ENCODE data around the gene P2RY13.

P2RY13 gene

GRCh38 chr3:151319628-151320027, 9.7 kb downstream of the P2RY13 start:
- DNase-seq, result no peak

DNA sequence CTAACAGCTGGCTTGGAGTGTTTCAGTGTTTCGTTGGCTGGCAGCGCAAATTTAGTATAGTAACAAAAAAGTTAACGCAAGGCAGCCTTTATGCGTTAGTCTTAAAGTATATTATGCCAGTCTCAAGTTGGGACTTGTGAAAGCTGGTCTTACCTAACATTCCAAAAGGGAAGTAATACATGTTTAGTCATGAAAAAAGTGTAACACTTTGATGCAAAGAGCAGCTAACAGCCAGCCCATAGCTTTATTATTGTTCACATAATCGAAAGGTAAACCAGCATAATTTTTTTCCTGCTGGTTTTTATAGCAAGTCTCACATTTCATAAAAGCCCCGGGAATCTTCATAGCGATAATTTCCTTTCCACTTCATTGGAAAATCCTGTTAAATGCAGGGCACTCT, 10.4 kb downstream of the P2RY13 start:
- no peak for DNase-seq

DNA sequence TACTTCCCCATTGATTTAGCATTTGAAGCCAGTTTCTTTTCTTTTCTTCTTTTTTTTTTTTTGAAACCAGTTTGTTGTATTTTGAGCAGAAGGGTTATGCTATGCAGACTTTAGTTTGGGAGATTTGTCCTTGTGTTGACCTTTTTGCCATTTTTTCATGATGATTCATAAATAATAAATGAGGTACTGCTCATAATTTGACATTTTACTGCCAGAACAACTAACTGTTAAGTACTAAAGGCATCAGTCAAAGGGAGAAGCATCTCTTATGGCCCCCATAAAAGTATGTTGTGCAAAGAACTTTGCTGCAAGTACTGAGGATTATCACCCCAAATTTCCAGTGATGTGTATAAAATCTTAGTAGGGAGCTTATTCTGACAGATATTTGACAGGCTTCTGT, 11.0 kb downstream of the P2RY13 start:
- no peak for DNase-seq

- no peak for DNase-seq
Observed at GRCh38 chr3:151316267-151316991, 12.9 kb downstream of the P2RY13 start, which contains the start of gene GPR87. GPR87 (minus strand) TSS chr3:151316820; CDS start chr3:151300100, 16,720 bp downstream.

DNA sequence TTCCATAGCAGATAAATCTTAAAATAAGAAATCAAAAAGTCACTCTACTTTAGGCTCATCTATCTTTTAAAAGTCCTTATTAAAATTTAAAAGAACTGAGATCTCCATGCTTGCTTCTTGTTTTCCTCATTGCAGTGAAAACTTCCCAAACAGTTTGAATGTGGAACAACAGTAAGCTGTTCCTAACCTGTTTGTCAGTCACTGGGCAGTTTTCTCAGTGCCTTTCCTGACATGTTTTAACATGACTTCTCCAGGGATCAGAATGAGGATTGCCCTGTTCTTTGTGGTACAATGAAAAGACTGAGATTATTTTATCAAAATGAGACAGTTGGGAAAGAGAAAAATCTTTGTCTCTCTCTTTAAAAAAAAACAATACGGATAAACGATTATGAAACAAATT, 13.5 kb downstream of the P2RY13 start:
- DNase-seq, result no peak

DNA sequence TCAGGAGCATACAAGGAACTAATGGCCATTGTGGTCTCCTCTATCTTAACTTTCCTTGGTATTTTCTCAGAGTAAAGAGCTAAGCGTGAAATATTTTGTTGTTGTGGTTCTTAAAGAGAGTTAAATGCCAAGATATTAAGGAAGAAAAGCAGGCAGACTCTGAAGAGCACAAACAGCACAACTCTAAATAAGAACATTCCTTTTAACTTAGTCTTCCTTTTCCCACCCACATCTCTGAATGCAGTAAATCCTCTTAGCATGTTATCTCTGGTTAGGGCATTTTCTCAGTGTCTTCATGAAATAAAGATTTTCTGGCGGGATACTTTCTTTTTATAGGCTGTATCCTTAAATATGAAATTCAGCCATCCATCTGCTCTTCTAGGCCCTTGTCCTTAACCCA, 14.2 kb downstream of the P2RY13 start:
- no peak for DNase-seq

DNA sequence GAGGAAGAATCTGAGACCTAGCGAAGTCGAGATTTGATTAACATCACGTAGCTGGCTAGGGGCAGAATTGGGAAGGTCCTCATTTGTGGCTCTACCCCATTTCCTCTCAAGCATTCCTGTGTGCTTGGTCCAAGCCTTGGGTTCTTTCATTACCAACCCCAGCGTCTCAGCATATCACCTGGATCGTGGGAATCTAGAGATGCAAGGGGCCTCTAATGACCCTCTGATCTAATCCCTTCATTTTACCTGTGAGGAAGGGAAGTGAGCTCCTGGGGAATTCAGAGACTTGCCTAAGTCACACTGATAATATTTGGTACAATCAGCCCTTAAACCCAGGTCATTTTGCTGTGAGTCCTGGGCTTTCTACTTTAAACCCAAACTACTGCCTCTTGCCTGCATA, 14.8 kb downstream of the P2RY13 start:
- DNase-seq, result no peak

- DNase-seq, result no peak
Observed at GRCh38 chr3:151314137-151314536, 15.2 kb downstream of the P2RY13 start.

GRCh38 chr3:151312972-151313371, 16.4 kb downstream of the P2RY13 start:
- DNase-seq, result no peak

DNA sequence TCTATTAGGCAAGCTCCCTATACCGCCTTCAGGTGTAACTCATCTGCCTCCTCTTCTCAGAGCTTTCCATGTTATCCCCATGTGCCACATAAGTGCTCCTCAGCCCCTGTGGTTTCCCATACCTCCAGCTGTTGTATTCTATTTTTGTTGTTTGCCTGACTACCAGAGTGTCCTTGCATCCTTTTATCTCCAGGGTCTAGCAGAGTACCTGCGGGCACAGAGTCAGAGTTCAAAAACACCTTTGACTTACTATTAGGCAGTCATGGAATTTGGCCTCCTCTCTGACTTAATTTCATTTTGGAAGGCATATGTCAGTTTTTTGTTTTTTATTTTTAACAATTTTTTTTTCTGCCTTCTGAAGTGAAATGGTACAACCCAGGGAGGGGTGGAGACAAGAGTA, 19.8 kb downstream of the P2RY13 start:
- no peak for DNase-seq

- no peak for DNase-seq
Observed at GRCh38 chr3:151307583-151308488, 21.5 kb downstream of the P2RY13 start.

DNA sequence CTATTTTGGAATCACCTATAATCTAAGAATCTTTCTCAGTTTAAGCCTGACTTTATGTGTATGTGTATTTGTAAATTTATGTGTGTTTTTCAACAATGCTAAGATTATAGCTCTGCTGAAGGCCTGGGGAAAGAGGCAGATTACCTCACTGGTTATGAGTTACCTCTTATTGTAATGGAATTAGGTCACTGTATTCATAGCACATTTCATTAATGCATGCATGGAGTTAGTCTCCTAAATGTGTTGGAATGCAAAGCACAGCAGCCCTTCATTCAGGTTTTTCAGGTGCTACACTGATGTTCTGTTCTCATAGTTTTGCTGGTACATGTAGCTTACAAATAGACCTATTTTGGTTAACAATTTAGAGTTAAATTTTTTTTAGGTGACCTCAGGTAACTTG, 22.2 kb downstream of the P2RY13 start:
- no peak for DNase-seq

GRCh38 chr3:151306168-151306810, 23.1 kb downstream of the P2RY13 start:
- DNase-seq, result no peak

DNA sequence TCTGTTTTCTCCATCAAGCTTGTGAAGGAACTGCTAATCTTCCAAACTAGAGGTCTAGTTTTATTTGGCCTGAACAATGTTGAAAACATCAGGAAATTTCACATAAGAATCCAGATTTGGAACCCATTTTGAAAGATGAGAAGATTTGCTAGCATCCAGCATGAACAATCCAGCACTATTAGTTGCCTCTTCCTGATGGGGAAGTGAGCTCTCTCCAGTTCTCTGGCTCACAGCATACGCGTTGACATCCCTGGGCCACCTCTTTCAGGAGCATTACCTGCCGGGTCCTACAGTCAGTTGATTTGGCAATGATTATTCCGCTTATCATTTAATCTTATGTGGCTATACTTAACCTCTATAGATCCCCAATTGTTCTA, 23.6 kb downstream of the P2RY13 start:
- DNase-seq, result no peak

- DNase-seq, result peak; percentile 3
Observed at GRCh38 chr3:151305060-151305774, 24.1 kb downstream of the P2RY13 start.

GRCh38 chr3:151303751-151304150, 25.6 kb downstream of the P2RY13 start:
- no peak for DNase-seq

DNA sequence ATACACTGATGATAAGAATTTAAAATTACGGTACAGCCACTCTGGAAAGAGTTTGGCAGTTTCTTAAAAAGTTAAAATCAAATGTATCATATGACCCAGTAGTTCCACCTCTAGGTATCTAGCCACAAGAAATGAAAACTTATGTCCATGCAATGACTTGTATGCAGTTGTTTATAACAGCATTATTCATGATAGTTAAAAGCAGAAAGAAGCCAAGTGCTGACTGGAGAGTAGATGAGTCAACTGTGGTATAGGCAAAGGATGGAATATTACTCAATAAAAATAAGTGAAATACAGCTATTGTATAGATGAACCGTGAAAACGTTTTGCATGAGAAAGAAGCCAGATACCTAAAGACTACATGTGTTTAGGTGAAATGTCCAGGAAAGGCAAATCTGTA, 27.6 kb downstream of the P2RY13 start:
- no peak for DNase-seq

- no peak for DNase-seq
Observed at GRCh38 chr3:151300539-151300938, 28.8 kb downstream of the P2RY13 start.

- DNase-seq, result no peak
Observed at GRCh38 chr3:151299006-151299405, 30.3 kb downstream of the P2RY13 start.

DNA sequence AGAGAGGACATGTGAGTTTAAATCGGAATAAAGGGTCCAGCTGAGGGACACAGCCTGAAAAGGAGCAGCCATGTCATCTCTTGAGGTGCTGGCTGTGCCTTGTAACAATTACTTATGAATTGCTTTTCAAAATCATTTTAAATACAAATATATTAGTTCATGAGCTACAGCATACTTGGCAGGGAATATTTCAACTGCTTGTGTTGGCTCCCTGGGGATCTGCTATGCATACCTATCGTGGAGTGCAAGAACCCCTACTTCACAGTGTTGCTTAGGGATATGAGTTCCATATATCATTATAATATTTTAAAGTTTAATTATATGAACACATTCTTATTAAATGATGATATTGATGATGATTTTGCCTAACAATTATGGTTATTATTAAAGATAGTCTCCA, 31.9 kb downstream of the P2RY13 start:
- DNase-seq, result no peak

GRCh38 chr3:151296226-151296625, 33.1 kb downstream of the P2RY13 start:
- DNase-seq, result no peak

DNA sequence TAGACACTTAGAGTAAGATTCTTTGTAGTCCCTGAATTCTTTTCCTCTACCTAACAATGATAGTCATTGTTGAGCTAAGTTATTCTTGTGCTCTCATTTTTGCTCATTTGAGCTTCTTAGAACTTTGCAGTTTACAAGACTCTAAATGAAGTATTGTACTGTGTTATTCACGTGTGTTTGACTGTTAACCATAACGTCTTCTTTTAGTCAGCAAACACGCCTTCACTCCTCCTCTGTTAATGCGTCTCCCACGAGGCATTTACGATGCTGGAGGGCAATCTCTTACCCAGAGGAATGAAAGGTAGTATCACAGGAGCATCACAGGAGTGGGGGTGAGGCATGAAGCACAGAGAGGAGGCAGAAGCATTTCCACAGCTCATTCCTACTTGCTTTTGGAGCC, 36.2 kb downstream of the P2RY13 start:
- DNase-seq, result no peak

- DNase-seq, result no peak
Observed at GRCh38 chr3:151290673-151291072, 38.7 kb downstream of the P2RY13 start.
